Measurements from ENCODE around the gene GNG11. TPM values are rescaled to one million over a fixed set of nuclear protein-coding genes. Genes with fewer than 3 reads are reported as not detected.

GNG11 gene
- total RNA-seq: 3.8 TPM

GRCh38 chr7:93921607-93922566, at the start of gene GNG11:
TSS of gene GNG11 (plus strand) at chr7:93921735. CDS start at chr7:93922138, 403 bp downstream.

DNA sequence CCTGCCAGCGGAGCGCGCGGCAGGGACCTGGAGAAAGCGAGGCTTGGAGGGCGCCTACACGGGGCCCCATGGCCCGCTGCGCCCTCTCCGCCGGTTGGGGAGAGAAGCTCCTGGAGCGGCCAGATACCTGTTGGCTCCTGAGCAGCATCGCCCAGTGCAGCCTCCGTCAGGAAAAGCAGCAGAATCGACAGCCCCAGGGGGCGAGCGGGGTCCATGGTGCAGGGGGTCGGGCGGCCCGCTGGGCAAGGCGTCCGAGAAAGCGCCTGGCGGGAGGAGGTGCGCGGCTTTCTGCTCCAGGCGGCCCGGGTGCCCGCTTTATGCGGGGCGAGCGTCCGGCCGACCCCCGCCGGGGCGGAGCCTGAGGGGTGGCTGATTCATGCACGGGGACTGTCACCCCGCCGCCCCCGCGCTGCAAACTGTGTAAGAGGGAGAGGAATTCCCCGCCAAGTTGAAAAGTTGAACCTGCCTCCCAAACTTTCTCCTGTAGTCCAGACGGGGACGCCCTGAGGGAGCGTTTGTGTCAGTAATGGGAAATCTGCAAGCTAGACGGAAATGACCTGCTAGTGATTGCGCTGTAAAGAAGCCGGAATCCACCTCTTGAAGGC, 31.0 kb upstream of the GNG11 start, which contains the start of gene TFPI2:
TSS of gene TFPI2 (minus strand) at position 290 of the 605 bp plus-strand sequence. CDS start at position 215, 75 bp downstream.

GRCh38 chr7:93906267-93906666, 15.3 kb upstream of the GNG11 start, which contains the start of gene GNGT1:
TSS of gene GNGT1 (plus strand) at chr7:93906567. CDS start at chr7:93906747, 180 bp downstream.

Small RNA genes within 50 kb of the gene (small RNA-seq; reads per million reads assigned to genes)
- gene AC002076.2 (ENCODE audit: low replicate concordance): not detected

Other genes starting within 250 kb of the GNG11 start
- gene TFPI2, start 31.0 kb upstream of the GNG11 start, total RNA-seq: not detected
- gene GNGT1, start 15.2 kb upstream of the GNG11 start, total RNA-seq: not detected
- 20.0 TPM for gene BET1, start 82.6 kb downstream of the GNG11 start, total RNA-seq

Data from parietal lobe (tissue), 2 donors.